ENCODE measurements around the gene SPAG17.

The SPAG17 gene

GRCh38 chr1:118117521-118117920 is 67.5 kb downstream of the SPAG17 start:
- DNase-seq: no peak

GRCh38 chr1:118116909-118117308 is 68.1 kb downstream of the SPAG17 start:
- DNase-seq: no peak

GRCh38 chr1:118116401-118116800 is 68.6 kb downstream of the SPAG17 start:
- no peak for DNase-seq

GRCh38 chr1:118115567-118116295 is 69.3 kb downstream of the SPAG17 start:
- DNase-seq: no peak

- DNase-seq: no peak
Measured at GRCh38 chr1:118113261-118113660, 71.8 kb downstream of the SPAG17 start.

GRCh38 chr1:118110580-118110979 is 74.4 kb downstream of the SPAG17 start:
- DNase-seq: no peak

- DNase-seq: no peak
Measured at GRCh38 chr1:118104951-118105350, 80.1 kb downstream of the SPAG17 start.

GRCh38 chr1:118102445-118102844 is 82.6 kb downstream of the SPAG17 start:
- no peak for DNase-seq

GRCh38 chr1:118101999-118102398 is 83.0 kb downstream of the SPAG17 start:
- no peak for DNase-seq

GRCh38 chr1:118101515-118101844 is 83.5 kb downstream of the SPAG17 start:
- no peak for DNase-seq

- DNase-seq: no peak
Measured at GRCh38 chr1:118100686-118101514, 84.1 kb downstream of the SPAG17 start.

GRCh38 chr1:118099686-118100085 is 85.3 kb downstream of the SPAG17 start:
- DNase-seq: no peak

GRCh38 chr1:118097622-118098348 is 87.2 kb downstream of the SPAG17 start:
- no peak for DNase-seq

- DNase-seq: no peak
Measured at GRCh38 chr1:118093017-118093416, 92.0 kb downstream of the SPAG17 start.

GRCh38 chr1:118090130-118090529 is 94.9 kb downstream of the SPAG17 start:
- DNase-seq: no peak

- no peak for DNase-seq
Measured at GRCh38 chr1:118085365-118085764, 99.7 kb downstream of the SPAG17 start.

- no peak for DNase-seq
Measured at GRCh38 chr1:118084400-118084799, 100.6 kb downstream of the SPAG17 start.

GRCh38 chr1:118082984-118083383 is 102.0 kb downstream of the SPAG17 start:
- DNase-seq: no peak

- DNase-seq: no peak
Measured at GRCh38 chr1:118081387-118081786, 103.6 kb downstream of the SPAG17 start.

GRCh38 chr1:118077331-118078045 is 107.5 kb downstream of the SPAG17 start:
- no peak for DNase-seq

GRCh38 chr1:118075116-118075515 is 109.9 kb downstream of the SPAG17 start:
- no peak for DNase-seq

GRCh38 chr1:118073648-118074435 is 111.2 kb downstream of the SPAG17 start:
- DNase-seq: no peak

Data from NCI-H1436 (cell line).